CD4-positive, CD25-positive, alpha-beta regulatory T cell (primary cell): ENCODE measurements around the gene CD6. TPM values are rescaled to one million over a fixed set of nuclear protein-coding genes. Genes with fewer than 3 reads are reported as not detected.
A peak's percentile ranks its signal among the peaks of the same experiment; 100 is the strongest.
"Not testable (repeated sequence)": the region's sequence is repeated elsewhere in the genome, so short reads cannot be mapped to it uniquely, and the experiment has no call there.

Source experiments
- ATAC-seq, 2 donors: fragments of 150-1000 bp; cut with Tn5 transposase; one replicate each; pipeline ENCODE4 v1.10.0; 2021; ENCODE audit warnings: low read depth in 2 of 2, moderate number of reproducible peaks in 2 of 2, moderate library complexity in 1 of 2
- DNase-seq, 3 donors: peaks; one replicate each; pipeline versions ENCODE4 v3.0.0 to v3.0.0-alpha.2; 2012 to 2022; ENCODE audit warnings: mixed read lengths in 1 of 3
- H3K27ac ChIP-seq: one replicate; pipeline ENCODE4 v1.7.0; 2013; ENCODE audit warnings: mild to moderate bottlenecking, low read length; ENCODE audit not compliant: insufficient read depth, poor library complexity, severe bottlenecking
- H3K27me3 ChIP-seq: one replicate; pipeline ENCODE4 v1.7.0; 2013; ENCODE audit warnings: low read length; ENCODE audit not compliant: control insufficient read depth, insufficient read depth
- H3K36me3 ChIP-seq: one replicate; pipeline ENCODE4 v1.7.0; 2013; ENCODE audit warnings: mild to moderate bottlenecking, low read length, moderate library complexity; ENCODE audit not compliant: control insufficient read depth, insufficient read depth
- H3K4me1 ChIP-seq: 2 replicates; pipeline ENCODE4 v1.7.0; 2013; ENCODE audit warnings: mild to moderate bottlenecking, low read length; ENCODE audit not compliant: insufficient read depth, control insufficient read depth, poor library complexity, severe bottlenecking
- H3K4me3 ChIP-seq: one replicate; pipeline ENCODE4 v1.7.0; 2013; ENCODE audit warnings: low read depth, mild to moderate bottlenecking, low read length, moderate library complexity
- H3K9me3 ChIP-seq, 2 experiments: 1 replicate in 1 of 2; 2 replicates in 1 of 2; pipeline ENCODE4 v1.7.0; 2013; ENCODE audit warnings: low read length in 2 of 2, mild to moderate bottlenecking in 1 of 2, moderate library complexity in 1 of 2; ENCODE audit not compliant: control insufficient read depth in 2 of 2
- H3K27ac Mint-ChIP-seq, 3 donors: one replicate each; pipeline ENCODE4 v1.8.0; 2020 to 2022; ENCODE audit warnings: mild to moderate bottlenecking in 3 of 3, mixed read lengths in 3 of 3, moderate library complexity in 2 of 3
- H3K27me3 Mint-ChIP-seq: one replicate; pipeline ENCODE4 v1.8.0; 2022; ENCODE audit warnings: mild to moderate bottlenecking, mixed read lengths
- H3K36me3 Mint-ChIP-seq: one replicate; pipeline ENCODE4 v1.8.0; 2020; ENCODE audit warnings: mixed read lengths
- H3K4me1 Mint-ChIP-seq, 4 donors: one replicate each; pipeline ENCODE4 v1.8.0; 2020 to 2022; ENCODE audit warnings: mixed read lengths in 4 of 4, mild to moderate bottlenecking in 1 of 4
- H3K4me3 Mint-ChIP-seq, 4 donors: one replicate each; pipeline ENCODE4 v1.8.0; 2020 to 2022; ENCODE audit warnings: mild to moderate bottlenecking in 4 of 4, mixed read lengths in 4 of 4, moderate library complexity in 3 of 4
- H3K9me3 Mint-ChIP-seq, 7 donors: one replicate each; pipeline ENCODE4 v1.8.0; 2020 to 2022; ENCODE audit warnings: mixed read lengths in 7 of 7, mild to moderate bottlenecking in 3 of 7, moderate library complexity in 2 of 7
- polyA plus RNA-seq, 4 donors: library from polyadenylated mRNA; unstranded; fragments of 300-500 nt; fragmentation: Illumina TruSeq; gene quantifications; one replicate each; pipeline ENCODE4 v1.2.3, GENCODE V29; 2021
- total RNA-seq: library from RNA; stranded (reverse); gene quantifications from one replicate; pipeline ENCODE4 v1.2.3, GENCODE V29; 2022

Gene CD6
- total and polyA plus RNA-seq, 5 donors from 2014 or later = 108 to 398 (median 138) TPM

GRCh38 chr11:60972182-60973030 lies 926 bp downstream of the CD6 start:
- Histone ChIP-seq H3K4me3 (peak overlapping the region; percentile 92), H3K36me3 (peaks cover 11% of the 10 kb centered on the region), H3K27ac (peak overlapping the region; percentile 82), H3K9me3 (peaks cover 0 to 4% of the 10 kb centered on the region in 2 experiments), H3K4me1 (peaks cover 66% of the 10 kb centered on the region), H3K27me3 (peaks cover 3% of the 10 kb centered on the region)
- Mint-ChIP-seq H3K27ac (peak overlapping the region; percentile 91 to 98 (median 97)), H3K9me3 (peaks cover 0 to 1% (median 0%) of the 10 kb centered on the region in 7 donors), H3K4me1 (peaks cover 14 to 50% (median 37%) of the 10 kb centered on the region in 4 donors), H3K27me3 (peaks cover 18% of the 10 kb centered on the region), H3K4me3 (peak overlapping the region; percentile 88 to 95 (median 92)), H3K36me3 (peaks cover 16% of the 10 kb centered on the region)
- peak; percentile 22 to 27 for ATAC-seq
- DNase-seq = peak in 2 of 3 donors; percentile 41 to 67

GRCh38 chr11:60973699-60974098 lies 2.2 kb downstream of the CD6 start:
- peaks cover 26% of the 10 kb centered on the region for H3K36me3 Mint-ChIP-seq
- peak in 1 of 3 donors; percentile 42 for DNase-seq
- H3K36me3 ChIP-seq = peaks cover 17% of the 10 kb centered on the region

GRCh38 chr11:60974316-60974715 lies 2.8 kb downstream of the CD6 start:
- peak overlapping the region; percentile 88 to 95 (median 92) for H3K4me3 Mint-ChIP-seq
- not testable (repeated sequence) for H3K9me3 ChIP-seq, H3K9me3 Mint-ChIP-seq, H3K27me3 ChIP-seq, ATAC-seq
- peaks cover 27 to 69% (median 52%) of the 10 kb centered on the region in 4 donors for H3K4me1 Mint-ChIP-seq
- peaks cover 30% of the 10 kb centered on the region for H3K36me3 Mint-ChIP-seq
- H3K27ac Mint-ChIP-seq = peak overlapping the region; percentile 91 to 97 (median 95)
- Histone ChIP-seq H3K4me1 (peaks cover 85% of the 10 kb centered on the region), H3K4me3 (peak overlapping the region; percentile 92), H3K27ac (peak overlapping the region; percentile 82), H3K36me3 (peaks cover 19% of the 10 kb centered on the region)
- peaks cover 10% of the 10 kb centered on the region for H3K27me3 Mint-ChIP-seq
- peak in 1 of 3 donors; percentile 29 for DNase-seq

More at GRCh38 chr11:60973699-60974098, 2.2 kb downstream of the CD6 start:
- no peak for ATAC-seq
- H3K9me3 ChIP-seq = no peaks in the 10 kb centered on the region
- H3K4me3 ChIP-seq = peak overlapping the region; percentile 92
- peak overlapping the region; percentile 82 for H3K27ac ChIP-seq
- no peaks in the 10 kb centered on the region for H3K27me3 ChIP-seq
- peak overlapping the region; percentile 88 to 95 (median 92) for H3K4me3 Mint-ChIP-seq
- H3K4me1 Mint-ChIP-seq = peaks cover 24 to 63% (median 49%) of the 10 kb centered on the region in 4 donors
- H3K9me3 Mint-ChIP-seq = no peaks in the 10 kb centered on the region
- H3K27me3 Mint-ChIP-seq = peaks cover 10% of the 10 kb centered on the region
- H3K27ac Mint-ChIP-seq = peak overlapping the region; percentile 91 to 97 (median 95)
- peaks cover 79% of the 10 kb centered on the region for H3K4me1 ChIP-seq

GRCh38 chr11:60974726-60975125 lies 3.2 kb downstream of the CD6 start:
- Mint-ChIP-seq H3K36me3 (peaks cover 30% of the 10 kb centered on the region), H3K27ac (peak overlapping the region; percentile 91 to 97 (median 95)), H3K27me3 (peaks cover 10% of the 10 kb centered on the region), H3K4me3 (peak overlapping the region; percentile 88 to 95 (median 92)), H3K9me3 (no peaks in the 10 kb centered on the region), H3K4me1 (peaks cover 27 to 71% (median 53%) of the 10 kb centered on the region in 4 donors)
- H3K27ac ChIP-seq = peak overlapping the region; percentile 82
- H3K36me3 ChIP-seq = peaks cover 19% of the 10 kb centered on the region
- peak in 1 of 3 donors; percentile 26 for DNase-seq
- no peak for ATAC-seq
- H3K27me3 ChIP-seq = no peaks in the 10 kb centered on the region
- H3K4me1 ChIP-seq = peaks cover 89% of the 10 kb centered on the region
- H3K9me3 ChIP-seq = no peaks in the 10 kb centered on the region
- peak overlapping the region; percentile 92 for H3K4me3 ChIP-seq

GRCh38 chr11:60977224-60977623 lies 5.7 kb downstream of the CD6 start:
- Histone ChIP-seq H3K27ac (peak overlapping the region; percentile 53), H3K4me3 (peak overlapping the region; percentile 19)

GRCh38 chr11:60977836-60978235 lies 6.4 kb downstream of the CD6 start:
- no peak for DNase-seq
- H3K27ac Mint-ChIP-seq = peak overlapping the region; percentile 77 to 97 (median 88)
- H3K36me3 Mint-ChIP-seq = peaks cover 30% of the 10 kb centered on the region
- Histone ChIP-seq H3K36me3 (peaks cover 27% of the 10 kb centered on the region), H3K4me3 (peak overlapping the region; percentile 64), H3K27me3 (no peaks in the 10 kb centered on the region), H3K27ac (peak overlapping the region; percentile 53), H3K4me1 (peaks cover 97% of the 10 kb centered on the region), H3K9me3 (no peaks in the 10 kb centered on the region)
- ATAC-seq = no peak
- no peaks in the 10 kb centered on the region for H3K9me3 Mint-ChIP-seq
- no peaks in the 10 kb centered on the region for H3K27me3 Mint-ChIP-seq
- H3K4me1 Mint-ChIP-seq = peaks cover 22 to 85% (median 57%) of the 10 kb centered on the region in 4 donors
- H3K4me3 Mint-ChIP-seq = peak overlapping the region; percentile 59 to 95 (median 76)

More at GRCh38 chr11:60977224-60977623, 5.7 kb downstream of the CD6 start:
- Histone ChIP-seq H3K36me3 (peaks cover 27% of the 10 kb centered on the region), H3K27me3 (no peaks in the 10 kb centered on the region), H3K4me1 (peaks cover 97% of the 10 kb centered on the region), H3K9me3 (no peaks in the 10 kb centered on the region)
- DNase-seq = no peak
- Mint-ChIP-seq H3K36me3 (peaks cover 30% of the 10 kb centered on the region), H3K4me3 (peak overlapping the region; percentile 59 to 95 (median 76)), H3K9me3 (no peaks in the 10 kb centered on the region), H3K27ac (peak overlapping the region; percentile 77 to 97 (median 88)), H3K27me3 (peaks cover 5% of the 10 kb centered on the region), H3K4me1 (peaks cover 22 to 79% (median 53%) of the 10 kb centered on the region in 4 donors)
- ATAC-seq = no peak

- Histone ChIP-seq H3K4me3 (peak overlapping the region; percentile 64), H3K9me3 (no peaks in the 10 kb centered on the region), H3K36me3 (peaks cover 27% of the 10 kb centered on the region), H3K27ac (peak overlapping the region; percentile 53), H3K27me3 (no peaks in the 10 kb centered on the region), H3K4me1 (peaks cover 98% of the 10 kb centered on the region)
- H3K4me1 Mint-ChIP-seq = peaks cover 28 to 91% (median 62%) of the 10 kb centered on the region in 4 donors
- H3K36me3 Mint-ChIP-seq = peaks cover 33% of the 10 kb centered on the region
- peak overlapping the region; percentile 77 to 91 (median 88) for H3K27ac Mint-ChIP-seq
- H3K9me3 Mint-ChIP-seq = no peaks in the 10 kb centered on the region
- no peaks in the 10 kb centered on the region for H3K27me3 Mint-ChIP-seq
- ATAC-seq (peak; percentile 29 to 39), DNase-seq (peak in 1 of 3 donors; percentile 39)
- H3K4me3 Mint-ChIP-seq = peak overlapping the region; percentile 74 to 95 (median 86)
Observed at GRCh38 chr11:60978546-60979380, 7.3 kb downstream of the CD6 start.
